ENCODE measurements around the gene APLNR. TPM values are rescaled to one million over a fixed set of nuclear protein-coding genes. Genes with fewer than 3 reads are reported as not detected.
A peak's percentile ranks its signal among the peaks of the same experiment; 100 is the strongest.

The APLNR gene
- total and polyA plus RNA-seq, 2 donors (not counting 1 experiment from before 2014, with no cell fraction given), result not detected

GRCh38 chr11:57260937-57261783, 24.1 kb upstream of the APLNR start:
- Histone ChIP-seq H3K27me3 (ENCODE audit: control insufficient read depth, insufficient read depth, low read length) (no peaks in the 10 kb centered on the region), H3K27ac (ENCODE audit: insufficient read depth, low read length) (no peak overlapping the region), H3K4me3 (replicated peaks in 1 of 4; ENCODE audit: control extremely low read depth in 1 of 4, insufficient read depth in 1 of 4, low read depth in 3 of 4, low read length in 4 of 4) (no peak overlapping the region), H4K20me1 (ENCODE audit: control insufficient read depth, extremely low read depth, insufficient read depth, low read length) (no peaks in the 10 kb centered on the region), H3K9ac (ENCODE audit: insufficient read depth, low read length) (no peak overlapping the region), H3K4me2 (ENCODE audit: extremely low read depth, insufficient read depth, low read length) (no peak overlapping the region), H3K36me3 (ENCODE audit: control insufficient read depth, insufficient read depth, low read length) (no peaks in the 10 kb centered on the region), H3K79me2 (ENCODE audit: control insufficient read depth, insufficient read depth, low read length) (no peaks in the 10 kb centered on the region), H2AFZ (ENCODE audit: low read length) (no peak overlapping the region), H3K9me3 (ENCODE audit: control insufficient read depth, insufficient read depth, low read depth, low read length) (no peaks in the 10 kb centered on the region), H3K4me1 (ENCODE audit: control insufficient read depth, extremely low read depth, insufficient read depth, low read length) (no peaks in the 10 kb centered on the region)
- no peak for DNase-seq (ENCODE audit: low read depth in 2 of 2)
- TF ChIP-seq, protein P1, sequence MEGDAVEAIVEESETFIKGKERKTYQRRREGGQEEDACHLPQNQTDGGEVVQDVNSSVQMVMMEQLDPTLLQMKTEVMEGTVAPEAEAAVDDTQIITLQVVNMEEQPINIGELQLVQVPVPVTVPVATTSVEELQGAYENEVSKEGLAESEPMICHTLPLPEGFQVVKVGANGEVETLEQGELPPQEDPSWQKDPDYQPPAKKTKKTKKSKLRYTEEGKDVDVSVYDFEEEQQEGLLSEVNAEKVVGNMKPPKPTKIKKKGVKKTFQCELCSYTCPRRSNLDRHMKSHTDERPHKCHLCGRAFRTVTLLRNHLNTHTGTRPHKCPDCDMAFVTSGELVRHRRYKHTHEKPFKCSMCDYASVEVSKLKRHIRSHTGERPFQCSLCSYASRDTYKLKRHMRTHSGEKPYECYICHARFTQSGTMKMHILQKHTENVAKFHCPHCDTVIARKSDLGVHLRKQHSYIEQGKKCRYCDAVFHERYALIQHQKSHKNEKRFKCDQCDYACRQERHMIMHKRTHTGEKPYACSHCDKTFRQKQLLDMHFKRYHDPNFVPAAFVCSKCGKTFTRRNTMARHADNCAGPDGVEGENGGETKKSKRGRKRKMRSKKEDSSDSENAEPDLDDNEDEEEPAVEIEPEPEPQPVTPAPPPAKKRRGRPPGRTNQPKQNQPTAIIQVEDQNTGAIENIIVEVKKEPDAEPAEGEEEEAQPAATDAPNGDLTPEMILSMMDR (conservative IDR thresholded peaks at IDR 0.05 in 1 of 2, IDR thresholded peaks at IDR 0.05 in 1 of 2; ENCODE audit: low read depth in 1 of 2, low read length in 2 of 2), result no peak
- no peak for TF ChIP-seq EZH2 (IDR thresholded peaks at IDR 0.05; ENCODE audit: low read length, missing control alignments)

- Histone ChIP-seq H4K20me1 (ENCODE audit: control insufficient read depth, extremely low read depth, insufficient read depth, low read length) (no peaks in the 10 kb centered on the region), H3K4me1 (ENCODE audit: control insufficient read depth, extremely low read depth, insufficient read depth, low read length) (no peaks in the 10 kb centered on the region), H3K4me3 (replicated peaks in 1 of 4; ENCODE audit: control extremely low read depth in 1 of 4, insufficient read depth in 1 of 4, low read depth in 3 of 4, low read length in 4 of 4) (no peak overlapping the region), H2AFZ (ENCODE audit: low read length) (no peak overlapping the region), H3K79me2 (ENCODE audit: control insufficient read depth, insufficient read depth, low read length) (no peaks in the 10 kb centered on the region), H3K9ac (ENCODE audit: insufficient read depth, low read length) (no peak overlapping the region), H3K27ac (ENCODE audit: insufficient read depth, low read length) (no peak overlapping the region), H3K27me3 (ENCODE audit: control insufficient read depth, insufficient read depth, low read length) (no peaks in the 10 kb centered on the region), H3K36me3 (ENCODE audit: control insufficient read depth, insufficient read depth, low read length) (no peaks in the 10 kb centered on the region), H3K9me3 (ENCODE audit: control insufficient read depth, insufficient read depth, low read depth, low read length) (no peaks in the 10 kb centered on the region), H3K4me2 (ENCODE audit: extremely low read depth, insufficient read depth, low read length) (no peak overlapping the region)
- TF ChIP-seq EZH2 (IDR thresholded peaks at IDR 0.05; ENCODE audit: low read length, missing control alignments), result no peak
- TF ChIP-seq, protein P1 (conservative IDR thresholded peaks at IDR 0.05 in 1 of 2, IDR thresholded peaks at IDR 0.05 in 1 of 2; ENCODE audit: low read depth in 1 of 2, low read length in 2 of 2), result no peak
- DNase-seq (ENCODE audit: low read depth in 2 of 2), result no peak
Observed at GRCh38 chr11:57256119-57256518, 19.1 kb upstream of the APLNR start.

- Histone ChIP-seq H3K36me3 (ENCODE audit: control insufficient read depth, insufficient read depth, low read length) (no peaks in the 10 kb centered on the region), H3K9me3 (ENCODE audit: control insufficient read depth, insufficient read depth, low read depth, low read length) (no peaks in the 10 kb centered on the region), H3K4me1 (ENCODE audit: control insufficient read depth, extremely low read depth, insufficient read depth, low read length) (no peaks in the 10 kb centered on the region), H3K4me3 (replicated peaks in 1 of 4; ENCODE audit: control extremely low read depth in 1 of 4, insufficient read depth in 1 of 4, low read depth in 3 of 4, low read length in 4 of 4) (no peak overlapping the region), H2AFZ (ENCODE audit: low read length) (no peak overlapping the region), H3K4me2 (ENCODE audit: extremely low read depth, insufficient read depth, low read length) (no peak overlapping the region), H3K27ac (ENCODE audit: insufficient read depth, low read length) (no peak overlapping the region), H3K27me3 (ENCODE audit: control insufficient read depth, insufficient read depth, low read length) (no peaks in the 10 kb centered on the region), H4K20me1 (ENCODE audit: control insufficient read depth, extremely low read depth, insufficient read depth, low read length) (no peaks in the 10 kb centered on the region), H3K9ac (ENCODE audit: insufficient read depth, low read length) (no peak overlapping the region), H3K79me2 (ENCODE audit: control insufficient read depth, insufficient read depth, low read length) (no peaks in the 10 kb centered on the region)
- DNase-seq (ENCODE audit: low read depth in 2 of 2), result peak in 1 of 2 donors; percentile 23
- TF ChIP-seq EZH2 (IDR thresholded peaks at IDR 0.05; ENCODE audit: low read length, missing control alignments), result no peak
- TF ChIP-seq, protein P1 (conservative IDR thresholded peaks at IDR 0.05 in 1 of 2, IDR thresholded peaks at IDR 0.05 in 1 of 2; ENCODE audit: low read depth in 1 of 2, low read length in 2 of 2), result no peak
Observed at GRCh38 chr11:57255618-57256017, 18.6 kb upstream of the APLNR start.

Data from fibroblast of lung (primary cell).